ENCODE measurements around the gene TNS3.

Gene TNS3

DNA sequence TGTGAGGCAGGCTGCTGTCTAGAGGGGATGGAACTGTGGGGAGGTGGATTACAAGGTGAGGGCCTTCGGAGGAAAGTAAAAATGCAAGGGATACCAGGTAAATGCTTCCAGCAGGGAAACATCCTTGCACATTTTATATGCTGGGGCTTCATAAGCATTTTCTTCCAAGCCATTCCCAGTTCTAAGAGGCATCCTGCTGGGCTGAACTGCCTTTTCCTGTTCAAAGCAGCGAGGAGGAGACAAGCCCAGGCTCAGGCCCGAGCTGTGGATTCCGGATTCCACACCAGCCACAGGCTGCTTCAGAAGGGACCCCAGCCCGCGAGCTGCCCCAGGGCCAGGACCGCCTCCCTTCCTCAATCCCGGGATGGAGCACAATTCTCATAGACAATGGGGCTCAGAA, 249.7 kb downstream of the TNS3 start:
- no peaks in the 10 kb centered on the region for H3K27me3 ChIP-seq (ENCODE audit: control insufficient read depth, insufficient read depth, low read length)
- peaks cover 36% of the 10 kb centered on the region for H3K4me1 ChIP-seq (ENCODE audit: control insufficient read depth, low read depth, low read length)
- no peaks in the 10 kb centered on the region for H3K9me3 ChIP-seq (ENCODE audit: control insufficient read depth, low read depth, low read length)
- H3K36me3 ChIP-seq (ENCODE audit: control insufficient read depth, low read depth, low read length): no peaks in the 10 kb centered on the region
- no peak overlapping the region for H3K9ac ChIP-seq (ENCODE audit: low read length)
- H3K4me3 ChIP-seq (ENCODE audit: low read length): no peak overlapping the region
- no peak overlapping the region for H3K27ac ChIP-seq (ENCODE audit: low read length)

DNA sequence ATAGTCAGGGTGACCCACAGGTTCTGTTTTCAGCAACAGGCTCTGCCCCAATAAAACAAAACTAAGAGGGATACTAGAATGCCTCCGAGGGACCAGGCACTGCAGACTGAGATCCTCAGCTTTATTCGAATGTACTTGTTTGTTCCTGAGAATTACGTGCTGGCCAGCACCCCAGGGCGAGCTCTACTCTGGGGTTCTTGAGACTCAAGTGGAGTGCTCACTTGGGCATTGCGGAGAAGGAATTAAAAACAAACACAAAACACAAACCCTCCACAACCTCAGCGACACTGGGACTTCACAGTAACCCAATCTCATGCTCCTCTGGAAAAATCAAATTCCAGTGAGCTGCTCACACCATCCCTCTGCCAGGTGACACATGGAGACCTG, 250.7 kb downstream of the TNS3 start:
- H3K36me3 ChIP-seq (ENCODE audit: control insufficient read depth, low read depth, low read length): no peaks in the 10 kb centered on the region
- H3K9me3 ChIP-seq (ENCODE audit: control insufficient read depth, low read depth, low read length): no peaks in the 10 kb centered on the region
- H3K4me1 ChIP-seq (ENCODE audit: control insufficient read depth, low read depth, low read length): peaks cover 46% of the 10 kb centered on the region
- H3K27ac ChIP-seq (ENCODE audit: low read length): no peak overlapping the region
- H3K27me3 ChIP-seq (ENCODE audit: control insufficient read depth, insufficient read depth, low read length): no peaks in the 10 kb centered on the region
- H3K9ac ChIP-seq (ENCODE audit: low read length): no peak overlapping the region
- no peak overlapping the region for H3K4me3 ChIP-seq (ENCODE audit: low read length)

DNA sequence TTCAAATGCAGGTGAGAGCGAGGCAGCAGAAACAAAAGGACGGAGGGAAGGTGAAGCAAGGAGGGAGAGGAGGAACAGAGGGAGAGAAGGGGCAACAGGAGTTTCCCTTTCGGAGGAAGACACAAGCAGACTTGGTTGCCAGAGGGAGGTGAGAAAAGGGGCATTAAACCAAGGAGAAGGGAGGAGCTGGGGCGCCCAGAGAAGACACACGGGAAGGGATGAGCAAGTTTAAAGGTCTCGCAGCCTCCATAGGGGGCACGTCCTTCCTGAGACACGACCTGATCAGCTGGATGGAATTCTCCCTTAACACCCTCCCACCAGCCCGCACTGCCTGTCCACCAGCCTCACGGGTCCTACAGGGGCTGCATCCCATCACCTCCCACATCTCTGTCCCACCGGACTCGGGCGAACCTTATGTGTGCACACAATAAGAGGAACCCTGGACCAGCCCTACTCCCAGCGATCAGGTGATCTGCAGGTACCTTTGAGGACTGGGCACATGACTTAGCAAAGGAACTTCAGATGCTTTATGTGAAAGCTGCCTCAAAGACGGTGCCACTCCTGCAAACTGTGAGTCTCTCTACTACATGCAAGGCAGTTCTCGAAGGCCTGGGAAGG, 251.2 kb downstream of the TNS3 start:
- Histone ChIP-seq H3K4me1 (ENCODE audit: control insufficient read depth, low read depth, low read length) (peaks cover 47% of the 10 kb centered on the region), H3K9me3 (ENCODE audit: control insufficient read depth, low read depth, low read length) (no peaks in the 10 kb centered on the region), H3K36me3 (ENCODE audit: control insufficient read depth, low read depth, low read length) (no peaks in the 10 kb centered on the region), H3K4me3 (ENCODE audit: low read length) (no peak overlapping the region), H3K27ac (ENCODE audit: low read length) (no peak overlapping the region), H3K27me3 (ENCODE audit: control insufficient read depth, insufficient read depth, low read length) (no peaks in the 10 kb centered on the region), H3K9ac (ENCODE audit: low read length) (no peak overlapping the region)

DNA sequence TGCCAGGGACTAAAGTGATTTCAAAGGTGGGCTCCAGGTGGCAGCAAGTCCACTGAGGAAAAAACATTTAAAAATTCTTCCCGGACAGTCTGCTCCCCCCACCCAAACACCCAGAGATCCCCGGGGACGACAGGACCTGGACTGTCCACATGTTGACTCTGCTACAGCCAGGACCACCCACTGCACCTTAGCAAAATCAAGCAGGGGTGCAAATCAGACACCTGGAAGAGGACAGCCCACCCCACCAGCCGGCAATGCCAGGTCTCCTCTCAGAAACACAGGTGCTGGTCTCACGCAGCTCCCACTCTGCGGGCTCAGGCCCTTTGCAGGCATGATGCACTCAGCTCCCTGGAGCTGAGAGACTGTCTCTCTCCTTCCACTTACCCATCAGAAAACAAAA, 251.9 kb downstream of the TNS3 start:
- Histone ChIP-seq H3K4me1 (ENCODE audit: control insufficient read depth, low read depth, low read length) (peaks cover 47% of the 10 kb centered on the region), H3K4me3 (ENCODE audit: low read length) (no peak overlapping the region), H3K27me3 (ENCODE audit: control insufficient read depth, insufficient read depth, low read length) (no peaks in the 10 kb centered on the region), H3K36me3 (ENCODE audit: control insufficient read depth, low read depth, low read length) (no peaks in the 10 kb centered on the region), H3K9ac (ENCODE audit: low read length) (no peak overlapping the region), H3K9me3 (ENCODE audit: control insufficient read depth, low read depth, low read length) (no peaks in the 10 kb centered on the region), H3K27ac (ENCODE audit: low read length) (no peak overlapping the region)

DNA sequence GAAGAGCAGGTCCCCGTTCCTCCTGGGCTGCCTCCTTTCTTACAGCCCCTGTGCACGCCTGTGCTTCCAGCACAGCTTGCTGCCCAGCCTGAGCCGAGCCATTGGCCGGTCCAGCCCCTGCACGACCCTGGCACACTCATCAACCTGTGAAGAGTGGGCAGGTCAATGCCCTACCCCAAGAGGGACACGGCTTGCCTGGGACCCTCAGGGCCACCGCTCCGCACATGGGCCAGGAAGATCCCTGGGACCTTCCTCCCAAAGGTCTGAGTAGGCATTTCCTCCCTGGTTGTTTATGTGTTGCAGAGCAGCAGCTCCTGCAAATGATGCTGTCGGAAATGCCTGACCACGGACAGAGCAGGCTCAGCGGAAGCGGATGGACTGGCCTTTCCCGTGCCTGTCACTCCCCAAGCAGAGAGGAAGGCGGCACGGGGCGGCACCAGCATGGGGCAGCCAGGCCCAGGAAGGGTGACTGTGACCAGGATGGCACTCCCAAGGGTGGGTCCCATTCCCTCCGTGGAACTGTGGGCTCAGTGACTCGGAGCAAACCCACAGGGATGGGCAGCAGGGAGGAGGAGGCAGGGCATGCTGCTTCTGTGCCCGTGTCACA, 252.5 kb downstream of the TNS3 start:
- no peaks in the 10 kb centered on the region for H3K9me3 ChIP-seq (ENCODE audit: control insufficient read depth, low read depth, low read length)
- H3K36me3 ChIP-seq (ENCODE audit: control insufficient read depth, low read depth, low read length): no peaks in the 10 kb centered on the region
- no peaks in the 10 kb centered on the region for H3K27me3 ChIP-seq (ENCODE audit: control insufficient read depth, insufficient read depth, low read length)
- H3K27ac ChIP-seq (ENCODE audit: low read length): no peak overlapping the region
- H3K9ac ChIP-seq (ENCODE audit: low read length): no peak overlapping the region
- no peak overlapping the region for H3K4me3 ChIP-seq (ENCODE audit: low read length)
- H3K4me1 ChIP-seq (ENCODE audit: control insufficient read depth, low read depth, low read length): peaks cover 47% of the 10 kb centered on the region

DNA sequence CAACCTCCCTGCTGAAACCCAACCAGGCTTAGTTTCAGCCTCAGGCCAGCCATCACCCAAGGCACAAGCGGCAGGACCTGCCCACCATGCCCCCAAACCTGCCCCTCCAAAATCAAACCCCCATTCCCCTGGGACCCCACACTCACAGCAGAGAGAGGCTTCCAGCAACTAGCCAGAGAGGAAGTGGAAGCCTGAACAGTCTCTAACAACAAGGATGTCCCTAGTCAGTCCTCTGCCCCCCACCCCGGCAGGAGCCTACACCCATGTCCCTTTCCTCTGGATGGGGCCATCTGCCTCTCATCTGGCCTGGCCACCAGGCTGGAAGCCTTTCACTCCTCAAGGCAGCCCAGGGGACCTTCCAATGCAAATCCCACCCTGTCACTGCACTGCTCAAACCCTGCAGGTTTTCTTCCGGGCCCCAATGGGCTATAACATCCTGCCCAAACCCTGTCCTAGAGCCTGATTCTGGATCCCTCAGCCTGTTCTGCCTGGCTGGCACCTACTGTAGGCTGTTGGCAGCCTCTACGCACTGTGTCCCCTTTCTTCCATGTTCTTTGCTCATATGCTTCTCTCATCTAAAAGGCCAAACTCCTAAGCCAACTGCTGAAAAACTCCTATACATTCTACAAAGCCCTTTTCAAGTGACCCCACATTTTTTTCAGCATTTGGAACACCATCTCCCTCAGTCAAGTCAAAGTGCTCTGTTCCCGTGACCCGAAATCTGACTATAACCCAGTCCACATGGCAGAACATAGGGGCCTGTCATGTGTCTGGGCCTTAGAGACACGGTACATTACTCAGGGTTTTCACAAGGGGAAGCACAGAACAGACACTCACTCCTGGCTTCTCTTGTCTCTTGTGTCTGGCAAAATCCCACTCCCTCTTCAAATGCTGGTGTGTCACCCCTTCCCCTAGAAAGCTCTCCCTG, 253.3 kb downstream of the TNS3 start:
- Histone ChIP-seq H3K9ac (ENCODE audit: low read length) (peak overlapping the region; percentile 58), H3K27me3 (ENCODE audit: control insufficient read depth, insufficient read depth, low read length) (no peaks in the 10 kb centered on the region), H3K4me3 (ENCODE audit: low read length) (peak overlapping the region; percentile 52), H3K36me3 (ENCODE audit: control insufficient read depth, low read depth, low read length) (no peaks in the 10 kb centered on the region), H3K4me1 (ENCODE audit: control insufficient read depth, low read depth, low read length) (peaks cover 47% of the 10 kb centered on the region), H3K9me3 (ENCODE audit: control insufficient read depth, low read depth, low read length) (no peaks in the 10 kb centered on the region), H3K27ac (ENCODE audit: low read length) (no peak overlapping the region)

DNA sequence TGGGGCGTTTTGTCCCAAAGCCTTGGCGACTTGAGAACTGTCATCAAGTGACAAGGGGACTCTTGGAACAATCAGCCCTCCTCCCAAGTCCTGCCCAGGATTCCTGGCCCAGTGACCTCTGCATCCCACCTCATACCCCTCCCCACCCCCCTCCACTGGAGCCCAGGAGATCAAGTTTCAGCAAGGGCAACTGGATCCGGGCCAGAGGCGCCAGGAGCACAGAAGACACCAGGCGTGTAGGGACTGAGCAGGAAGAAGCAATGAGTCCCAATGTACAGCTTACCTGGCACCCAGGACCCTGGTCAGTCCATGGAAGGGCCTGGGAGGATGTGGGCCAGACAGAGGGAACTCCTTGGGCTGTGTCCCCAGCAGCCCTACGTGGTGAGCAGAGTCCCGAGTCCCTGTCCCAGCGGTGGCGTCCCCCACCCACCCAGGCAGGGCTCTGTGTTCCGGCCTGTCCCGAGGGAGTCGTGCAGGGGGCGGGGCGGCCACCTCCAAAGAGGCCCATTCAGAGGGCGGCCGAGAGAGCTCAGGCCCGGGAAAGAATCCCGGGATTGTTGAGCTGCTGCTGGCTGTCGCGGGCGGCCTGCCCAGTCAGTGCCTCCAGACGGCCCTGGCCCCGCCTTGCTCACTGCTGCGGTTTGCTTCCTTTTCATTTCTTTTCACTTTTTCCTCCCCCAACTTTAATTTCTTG, 254.1 kb downstream of the TNS3 start:
- H3K4me3 ChIP-seq (ENCODE audit: low read length): peak overlapping the region; percentile 52
- no peaks in the 10 kb centered on the region for H3K36me3 ChIP-seq (ENCODE audit: control insufficient read depth, low read depth, low read length)
- peak overlapping the region; percentile 24 for H3K27ac ChIP-seq (ENCODE audit: low read length)
- no peaks in the 10 kb centered on the region for H3K27me3 ChIP-seq (ENCODE audit: control insufficient read depth, insufficient read depth, low read length)
- H3K9ac ChIP-seq (ENCODE audit: low read length): peak overlapping the region; percentile 58
- H3K4me1 ChIP-seq (ENCODE audit: control insufficient read depth, low read depth, low read length): peaks cover 42% of the 10 kb centered on the region
- H3K9me3 ChIP-seq (ENCODE audit: control insufficient read depth, low read depth, low read length): no peaks in the 10 kb centered on the region

DNA sequence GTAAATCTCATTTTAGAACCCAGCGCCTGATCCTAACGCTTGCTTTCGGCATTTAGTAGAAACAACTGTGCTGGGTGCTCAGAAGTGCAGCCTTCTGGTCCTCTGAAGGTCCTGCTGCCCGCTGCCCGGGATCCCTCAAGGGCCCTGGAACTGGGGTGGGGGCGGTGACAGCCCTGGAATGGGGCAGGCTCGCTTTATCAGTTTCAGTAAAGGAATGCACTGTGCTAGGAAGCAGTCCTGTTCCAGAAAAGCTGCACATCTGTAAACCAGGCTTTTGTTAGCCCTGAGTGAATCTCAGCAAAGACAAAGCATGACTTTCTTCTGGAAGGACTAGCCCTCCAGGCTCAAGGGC, 254.6 kb downstream of the TNS3 start:
- Histone ChIP-seq H3K36me3 (ENCODE audit: control insufficient read depth, low read depth, low read length) (no peaks in the 10 kb centered on the region), H3K4me3 (ENCODE audit: low read length) (peak overlapping the region; percentile 52), H3K9me3 (ENCODE audit: control insufficient read depth, low read depth, low read length) (no peaks in the 10 kb centered on the region), H3K9ac (ENCODE audit: low read length) (peak overlapping the region; percentile 58), H3K4me1 (ENCODE audit: control insufficient read depth, low read depth, low read length) (peaks cover 37% of the 10 kb centered on the region), H3K27ac (ENCODE audit: low read length) (no peak overlapping the region), H3K27me3 (ENCODE audit: control insufficient read depth, insufficient read depth, low read length) (no peaks in the 10 kb centered on the region)

DNA sequence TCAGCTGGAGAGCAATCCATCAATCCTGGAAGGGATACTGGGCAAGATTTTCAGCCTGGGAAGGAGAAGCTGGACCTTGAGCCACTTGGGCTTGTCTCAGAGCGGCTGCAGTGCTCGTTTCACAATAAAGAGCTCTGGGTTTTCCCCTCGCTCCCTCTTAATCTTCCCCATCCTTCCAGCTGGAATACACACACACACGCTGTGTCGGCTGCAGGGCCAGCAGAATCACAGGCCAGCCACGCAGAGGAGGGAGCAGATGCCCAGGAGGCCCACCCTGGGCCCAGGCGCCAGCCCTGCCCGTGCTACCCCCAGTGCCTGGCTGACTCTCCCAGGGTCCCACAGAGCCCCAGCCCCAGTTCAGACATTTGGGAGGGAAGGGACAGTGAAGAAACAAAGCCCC, 255.1 kb downstream of the TNS3 start:
- H3K9ac ChIP-seq (ENCODE audit: low read length): peak overlapping the region; percentile 58
- no peak overlapping the region for H3K27ac ChIP-seq (ENCODE audit: low read length)
- H3K36me3 ChIP-seq (ENCODE audit: control insufficient read depth, low read depth, low read length): no peaks in the 10 kb centered on the region

DNA sequence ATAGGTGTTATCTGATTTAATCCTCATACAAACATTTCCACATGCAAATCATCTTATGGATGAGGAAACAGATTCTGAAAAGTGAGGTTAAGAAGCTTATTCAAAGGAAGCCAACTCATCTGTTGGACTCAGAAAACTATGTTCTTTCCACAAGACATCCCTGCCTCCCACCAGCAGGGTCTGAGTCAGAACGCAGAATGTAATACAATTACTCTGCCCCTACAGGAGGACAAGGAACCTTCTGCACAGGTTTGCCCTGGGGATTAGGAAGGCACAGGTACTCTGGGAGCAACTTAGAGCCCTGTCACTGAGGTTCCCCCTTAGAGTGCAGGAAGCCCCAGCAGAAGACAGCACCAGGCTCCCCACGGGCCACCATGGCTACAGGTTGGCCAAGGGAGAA, 255.7 kb downstream of the TNS3 start:
- Histone ChIP-seq H3K4me3 (ENCODE audit: low read length) (no peak overlapping the region), H3K4me1 (ENCODE audit: control insufficient read depth, low read depth, low read length) (peaks cover 28% of the 10 kb centered on the region), H3K9ac (ENCODE audit: low read length) (no peak overlapping the region), H3K27ac (ENCODE audit: low read length) (no peak overlapping the region), H3K27me3 (ENCODE audit: control insufficient read depth, insufficient read depth, low read length) (no peaks in the 10 kb centered on the region), H3K9me3 (ENCODE audit: control insufficient read depth, low read depth, low read length) (no peaks in the 10 kb centered on the region), H3K36me3 (ENCODE audit: control insufficient read depth, low read depth, low read length) (no peaks in the 10 kb centered on the region)

More for the DNA sequence above, 255.1 kb downstream of the TNS3 start:
- no peaks in the 10 kb centered on the region for H3K27me3 ChIP-seq (ENCODE audit: control insufficient read depth, insufficient read depth, low read length)
- H3K4me3 ChIP-seq (ENCODE audit: low read length): no peak overlapping the region
- peaks cover 32% of the 10 kb centered on the region for H3K4me1 ChIP-seq (ENCODE audit: control insufficient read depth, low read depth, low read length)
- H3K9me3 ChIP-seq (ENCODE audit: control insufficient read depth, low read depth, low read length): no peaks in the 10 kb centered on the region

DNA sequence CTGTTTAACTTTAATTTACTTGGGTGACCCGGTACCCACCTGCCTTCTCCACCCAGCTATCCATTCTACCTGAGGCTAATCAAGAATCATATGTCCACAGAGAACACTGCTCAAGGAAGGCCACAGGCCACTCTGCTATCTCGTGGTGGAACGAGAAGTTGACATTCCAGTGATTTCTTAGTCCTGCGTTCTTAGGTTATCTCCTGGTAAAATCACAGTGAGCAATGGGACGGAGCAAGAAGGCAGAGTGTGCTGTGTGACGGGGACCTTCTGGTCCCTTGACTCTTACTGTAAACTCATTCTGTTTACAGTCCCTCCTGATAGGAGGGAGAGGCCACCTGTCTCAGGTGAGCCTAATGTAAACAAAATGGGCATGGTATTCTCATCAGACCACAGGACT, 256.6 kb downstream of the TNS3 start:
- peaks cover 28% of the 10 kb centered on the region for H3K4me1 ChIP-seq (ENCODE audit: control insufficient read depth, low read depth, low read length)
- H3K4me3 ChIP-seq (ENCODE audit: low read length): no peak overlapping the region
- H3K27ac ChIP-seq (ENCODE audit: low read length): no peak overlapping the region
- H3K36me3 ChIP-seq (ENCODE audit: control insufficient read depth, low read depth, low read length): no peaks in the 10 kb centered on the region
- no peak overlapping the region for H3K9ac ChIP-seq (ENCODE audit: low read length)
- H3K27me3 ChIP-seq (ENCODE audit: control insufficient read depth, insufficient read depth, low read length): no peaks in the 10 kb centered on the region
- no peaks in the 10 kb centered on the region for H3K9me3 ChIP-seq (ENCODE audit: control insufficient read depth, low read depth, low read length)
